Measurements from ENCODE around the gene GRIN2D.
A peak's percentile ranks its signal among the peaks of the same experiment; 100 is the strongest.

GRIN2D gene

GRCh38 chr19:48398375-48399235, 5.1 kb downstream of the GRIN2D start:
- DNase-seq: peak; percentile 75

DNA sequence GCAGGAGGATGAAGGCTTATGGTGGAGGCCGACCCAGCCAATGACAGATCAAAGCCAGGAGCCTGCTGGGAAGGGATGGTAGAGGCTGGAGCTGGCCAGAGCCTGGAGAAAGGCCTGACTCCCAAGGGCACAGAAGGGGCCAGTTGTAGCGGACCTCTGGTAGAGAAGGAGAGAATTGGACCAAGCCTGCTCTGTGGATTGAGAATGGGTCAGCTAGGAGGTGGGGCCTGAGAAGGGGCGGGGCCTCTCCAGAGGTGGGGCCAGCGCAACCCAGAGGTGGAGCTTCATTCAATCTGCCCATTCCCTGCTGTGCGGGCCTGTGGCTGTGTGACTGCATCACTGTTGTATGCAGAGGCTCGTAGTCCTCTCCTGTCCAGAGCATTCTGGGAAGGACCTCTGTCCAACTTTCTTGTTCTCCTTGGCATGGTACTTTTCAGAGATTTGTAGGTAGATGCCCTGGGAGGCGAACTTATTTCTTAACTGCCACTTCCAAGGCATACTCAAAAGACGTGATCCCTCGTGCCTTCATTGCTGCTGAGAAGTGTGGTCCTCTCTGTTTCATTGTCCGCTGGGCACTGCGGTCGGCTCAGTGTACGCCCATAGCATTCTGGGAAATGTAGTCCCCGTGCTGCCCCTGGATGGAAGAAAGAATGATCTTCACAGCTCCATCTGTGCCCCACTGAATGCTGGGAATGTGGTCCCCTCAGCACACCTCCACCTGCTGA, 6.7 kb downstream of the GRIN2D start:
- peak; percentile 28 for DNase-seq

DNA sequence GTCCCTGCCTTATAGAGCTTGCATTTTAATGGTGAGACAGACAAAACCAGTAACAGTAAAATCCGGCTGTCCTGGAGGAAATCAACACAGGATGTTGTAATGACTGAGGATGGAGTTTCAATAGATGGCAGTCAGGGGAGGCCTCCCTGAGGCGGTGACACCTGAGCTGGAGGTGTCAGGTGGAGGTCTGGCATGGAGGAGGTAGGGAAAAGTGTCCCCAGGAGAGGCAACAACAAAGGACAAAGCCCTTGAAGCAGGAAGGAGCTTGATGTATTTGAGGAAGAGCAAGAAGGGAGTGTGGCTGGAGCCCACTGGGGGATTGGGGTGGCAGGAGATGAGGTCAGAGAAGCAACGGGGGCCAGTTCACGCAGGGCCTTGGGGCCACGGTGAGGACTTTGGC, 7.8 kb downstream of the GRIN2D start:
- no peak for DNase-seq

- DNase-seq: peak; percentile 49
These were observed 10.1 kb downstream of the GRIN2D start for GRCh38 chr19:48403606-48404005.

DNA sequence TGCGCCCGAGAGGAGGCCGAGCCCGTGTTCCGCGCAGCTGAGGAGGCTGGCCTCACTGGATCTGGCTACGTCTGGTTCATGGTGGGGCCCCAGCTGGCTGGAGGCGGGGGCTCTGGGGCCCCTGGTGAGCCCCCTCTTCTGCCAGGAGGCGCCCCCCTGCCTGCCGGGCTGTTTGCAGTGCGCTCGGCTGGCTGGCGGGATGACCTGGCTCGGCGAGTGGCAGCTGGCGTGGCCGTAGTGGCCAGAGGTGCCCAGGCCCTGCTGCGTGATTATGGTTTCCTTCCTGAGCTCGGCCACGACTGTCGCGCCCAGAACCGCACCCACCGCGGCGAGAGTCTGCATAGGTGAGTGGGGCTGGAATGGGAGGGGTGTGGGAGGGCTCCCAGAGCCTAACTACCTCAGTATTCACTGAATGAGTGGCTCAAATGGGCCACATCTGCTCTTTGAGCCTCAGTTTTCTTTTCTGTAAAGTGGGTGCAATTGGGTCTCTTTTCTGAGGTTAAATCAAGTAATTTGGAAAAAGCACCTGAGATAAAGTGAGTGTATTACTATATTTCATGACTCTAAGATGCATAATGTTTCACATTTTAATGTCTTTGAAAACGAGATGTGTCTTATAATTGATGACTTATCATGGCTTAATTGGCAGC, 11.7 kb downstream of the GRIN2D start:
- DNase-seq: no peak

DNA sequence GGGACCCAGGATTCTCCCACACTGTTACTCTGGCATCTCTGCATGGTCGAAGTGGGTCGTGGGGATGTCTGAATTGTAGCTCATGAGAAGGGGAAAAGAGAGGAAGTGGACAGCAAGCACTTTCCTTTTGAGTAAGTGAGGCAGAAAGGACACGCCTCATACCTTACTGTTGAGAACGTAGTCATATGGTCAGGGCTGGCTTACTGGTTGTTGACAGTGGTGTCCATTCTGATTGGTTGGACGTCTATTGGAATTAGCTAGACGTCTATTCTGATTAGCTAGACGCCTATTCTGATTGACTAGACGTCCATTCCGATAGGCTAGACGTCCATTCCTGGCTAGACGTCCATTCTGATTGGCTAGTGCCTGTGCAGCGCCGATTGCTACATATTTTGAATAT, 12.4 kb downstream of the GRIN2D start:
- no peak for DNase-seq

- DNase-seq: no peak
These were observed 20.6 kb downstream of the GRIN2D start for GRCh38 chr19:48413879-48414587.

DNA sequence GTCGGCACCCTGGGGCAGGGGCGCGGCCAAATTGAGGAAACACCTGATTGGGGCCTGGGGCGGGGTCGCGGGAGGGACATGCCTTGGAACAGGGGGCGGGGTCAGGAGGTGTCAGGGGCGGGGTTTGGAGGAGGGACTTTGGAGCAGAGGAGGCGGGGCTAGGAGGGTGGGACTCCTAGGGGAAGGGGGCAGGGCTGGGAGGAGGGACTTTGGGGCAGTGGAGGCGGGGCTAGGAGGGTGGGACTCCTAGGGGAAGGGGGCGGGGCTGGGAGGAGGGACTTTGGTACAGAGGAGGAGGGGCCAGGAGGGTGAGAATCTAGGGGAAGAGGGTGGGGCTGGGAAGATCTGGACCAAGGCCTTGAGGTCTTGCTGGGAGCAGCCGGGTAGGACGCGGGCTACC, 21.9 kb downstream of the GRIN2D start:
- DNase-seq: peak; percentile 59

- DNase-seq: no peak
These were observed 22.3 kb downstream of the GRIN2D start for GRCh38 chr19:48415806-48416221.

- DNase-seq: no peak
These were observed 24.0 kb downstream of the GRIN2D start for GRCh38 chr19:48417421-48417820.

DNA sequence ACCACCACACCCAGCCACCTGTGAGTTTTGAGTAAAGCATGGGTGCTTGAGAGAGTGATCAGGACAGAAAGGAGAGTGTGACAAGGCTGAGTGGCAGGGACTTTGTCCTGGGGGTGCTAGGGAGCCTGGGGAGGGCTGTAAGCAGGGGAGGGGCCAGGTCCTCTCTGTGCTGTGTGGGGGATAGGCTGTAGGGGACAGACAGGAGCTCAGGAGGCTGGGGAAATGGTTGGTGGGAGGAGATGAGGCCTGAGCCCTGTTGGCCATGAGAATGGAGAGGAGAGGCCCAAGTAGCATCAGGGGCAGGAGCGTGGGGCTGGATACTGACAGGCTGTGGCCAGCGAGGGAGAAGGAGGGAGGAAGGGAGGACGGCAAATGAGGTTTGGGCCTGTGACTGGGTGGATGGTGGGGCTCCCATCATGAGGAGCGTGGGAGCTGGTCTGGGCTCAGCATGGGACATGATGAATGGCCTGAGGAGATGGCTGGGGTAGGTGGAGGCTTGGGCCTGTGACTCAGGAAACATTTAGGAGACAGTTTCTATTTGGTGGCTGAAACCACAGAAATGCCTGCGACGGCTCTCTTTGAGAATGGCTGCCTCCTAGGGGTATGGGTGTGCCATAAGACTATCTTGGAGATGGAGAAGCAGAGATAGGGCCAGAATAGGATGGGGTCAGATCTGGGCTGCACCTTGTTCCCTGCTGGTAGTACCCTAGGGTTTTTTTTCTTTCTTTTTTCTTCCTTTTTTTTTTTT, 25.0 kb downstream of the GRIN2D start:
- no peak for DNase-seq

DNA sequence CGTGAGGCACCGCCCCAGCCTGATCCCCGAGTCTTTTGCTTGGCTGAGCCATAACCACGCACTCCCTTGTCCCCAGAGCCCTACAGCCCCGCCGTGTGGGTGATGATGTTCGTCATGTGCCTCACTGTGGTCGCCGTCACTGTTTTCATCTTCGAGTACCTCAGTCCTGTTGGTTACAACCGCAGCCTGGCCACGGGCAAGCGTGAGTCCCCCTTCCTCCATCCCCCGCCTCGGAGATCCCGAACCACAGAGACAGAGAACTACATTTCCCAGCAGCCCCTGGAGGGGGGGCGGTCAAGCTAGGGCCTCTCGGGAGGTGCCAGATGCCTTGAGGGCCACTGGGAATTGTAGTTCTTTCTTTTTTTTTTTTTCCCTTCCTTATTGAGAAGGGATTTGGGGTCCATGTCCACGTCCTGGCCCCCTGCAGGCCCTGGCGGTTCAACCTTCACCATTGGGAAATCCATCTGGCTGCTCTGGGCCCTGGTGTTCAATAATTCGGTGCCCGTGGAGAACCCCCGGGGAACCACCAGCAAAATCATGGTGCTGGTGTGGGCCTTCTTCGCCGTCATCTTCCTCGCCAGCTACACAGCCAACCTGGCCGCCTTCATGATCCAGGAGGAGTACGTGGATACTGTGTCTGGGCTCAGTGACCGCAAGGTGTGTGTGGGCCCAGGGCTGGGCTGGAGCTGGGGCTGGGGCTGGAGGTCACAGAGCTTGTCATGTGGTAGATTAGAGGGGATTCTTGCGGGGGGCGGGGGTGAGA, 25.9 kb downstream of the GRIN2D start:
- peak; percentile 76 for DNase-seq

DNA sequence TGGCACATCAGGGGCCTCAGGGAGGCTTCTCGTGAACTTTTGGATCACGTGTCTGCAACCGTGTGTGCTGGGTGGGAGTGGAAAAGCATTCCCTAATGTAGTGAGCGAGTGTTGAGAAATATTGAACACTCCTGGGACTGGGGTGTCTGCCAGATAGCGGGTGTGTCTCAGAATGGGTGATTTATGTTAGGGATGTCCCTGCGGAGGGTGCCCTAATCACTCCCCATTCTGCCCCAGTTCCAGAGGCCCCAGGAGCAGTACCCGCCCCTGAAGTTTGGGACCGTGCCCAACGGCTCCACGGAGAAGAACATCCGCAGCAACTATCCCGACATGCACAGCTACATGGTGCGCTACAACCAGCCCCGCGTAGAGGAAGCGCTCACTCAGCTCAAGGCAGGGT, 28.1 kb downstream of the GRIN2D start:
- DNase-seq: no peak

DNA sequence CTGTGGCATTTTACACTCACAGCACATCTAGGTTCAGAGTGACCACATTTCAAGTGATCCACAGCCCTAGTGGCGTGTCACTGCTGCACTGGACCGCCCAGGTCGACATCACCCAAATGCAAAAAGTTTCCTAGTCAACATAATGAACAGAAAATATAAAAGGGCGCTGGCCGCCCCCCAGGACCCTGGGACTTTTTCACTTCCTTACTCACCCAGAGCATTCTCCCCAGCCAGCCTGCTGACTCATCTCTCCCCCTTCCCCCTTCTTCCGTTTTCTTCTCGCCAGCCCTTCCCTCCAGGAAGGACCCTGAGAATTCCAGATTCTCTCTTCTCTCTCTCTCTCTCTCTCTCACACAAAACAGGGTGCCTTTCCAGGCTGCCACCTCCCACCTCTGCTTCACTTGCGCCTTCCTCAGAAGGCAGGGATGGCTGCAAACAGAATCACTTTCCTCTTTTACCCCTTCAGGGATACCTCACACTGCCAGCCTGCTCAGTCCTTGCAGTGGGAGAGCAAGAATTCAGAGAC, 31.3 kb downstream of the GRIN2D start:
- DNase-seq: no peak

GRCh38 chr19:48428670-48429069, 35.2 kb downstream of the GRIN2D start:
- no peak for DNase-seq

DNA sequence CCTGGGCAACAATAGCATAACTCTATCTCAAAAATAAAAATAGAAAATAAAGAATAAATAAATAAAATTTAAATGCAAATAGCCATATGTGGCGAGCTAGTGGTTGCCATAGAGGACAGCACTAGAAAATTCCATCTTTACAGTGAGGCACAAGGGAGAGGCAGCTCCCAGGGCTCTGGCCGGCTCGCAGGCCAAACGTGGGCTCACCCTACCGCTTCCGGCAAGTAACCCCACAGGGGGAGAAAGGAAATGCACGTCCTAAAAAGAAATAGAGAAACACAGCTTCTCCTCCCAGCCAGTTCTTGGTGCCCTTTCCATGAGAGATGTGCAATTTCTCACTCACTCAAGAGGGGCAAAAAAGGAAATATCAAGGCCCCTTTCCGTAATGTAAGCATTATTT, 39.9 kb downstream of the GRIN2D start:
- DNase-seq: no peak

GRCh38 chr19:48436586-48436985, 43.1 kb downstream of the GRIN2D start:
- DNase-seq: no peak

GRCh38 chr19:48441360-48442050, 48.0 kb downstream of the GRIN2D start:
- no peak for DNase-seq

DNA sequence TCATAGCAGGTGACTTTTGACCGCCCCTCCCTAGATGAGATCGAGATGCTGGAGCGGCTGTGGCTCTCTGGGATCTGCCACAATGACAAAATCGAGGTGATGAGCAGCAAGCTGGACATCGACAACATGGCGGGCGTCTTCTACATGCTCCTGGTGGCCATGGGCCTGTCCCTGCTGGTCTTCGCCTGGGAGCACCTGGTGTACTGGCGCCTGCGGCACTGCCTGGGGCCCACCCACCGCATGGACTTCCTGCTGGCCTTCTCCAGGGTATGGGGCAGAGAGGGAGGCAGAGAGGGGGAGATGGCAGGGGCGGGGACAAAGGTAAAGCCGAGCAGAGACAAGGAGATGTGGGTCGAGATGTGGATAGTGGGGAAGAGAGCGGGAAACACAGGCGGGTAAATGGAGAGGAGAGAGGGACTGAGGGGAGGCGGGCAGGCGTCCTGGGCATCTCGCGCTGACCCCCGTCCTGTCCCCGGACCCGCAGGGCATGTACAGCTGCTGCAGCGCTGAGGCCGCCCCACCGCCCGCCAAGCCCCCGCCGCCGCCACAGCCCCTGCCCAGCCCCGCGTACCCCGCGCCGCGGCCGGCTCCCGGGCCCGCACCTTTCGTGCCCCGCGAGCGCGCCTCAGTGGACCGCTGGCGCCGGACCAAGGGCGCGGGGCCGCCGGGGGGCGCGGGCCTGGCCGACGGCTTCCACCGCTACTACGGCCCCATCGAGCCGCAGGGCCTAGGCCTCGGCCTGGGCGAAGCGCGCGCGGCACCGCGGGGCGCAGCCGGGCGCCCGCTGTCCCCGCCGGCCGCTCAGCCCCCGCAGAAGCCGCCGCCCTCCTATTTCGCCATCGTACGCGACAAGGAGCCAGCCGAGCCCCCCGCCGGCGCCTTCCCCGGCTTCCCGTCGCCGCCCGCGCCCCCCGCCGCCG, 48.9 kb downstream of the GRIN2D start:
- no peak for DNase-seq

GRCh38 chr19:48443256-48443655, 49.8 kb downstream of the GRIN2D start:
- no peak for DNase-seq

All from activated CD8-positive, alpha-beta memory T cell treated with anti-CD3 and anti-CD28 coated beads, Interleukin-2, amount 50 U/mL, for 4 hours (primary cell).